Endothelial cell of umbilical vein (primary cell): ENCODE measurements around the gene KCTD11. TPM values are rescaled to one million over a fixed set of nuclear protein-coding genes. Genes with fewer than 3 reads are reported as not detected.

Experiments
- BruUV-seq: library from RNA; stranded (reverse); fragments of 400-500 nt; replicated peaks from 2 replicates; lab custom pipeline; 2021; lab: Mats Ljungman, UMichigan
- CTCF ChIA-PET: fragments of 300-600, 350-600 bp; sonication (Branson Sonifier 250); formaldehyde crosslinking; loops from one replicate; lab custom pipeline; 2021; ENCODE audit warnings: antibody characterized with exemption, inconsistent platforms; lab: Charles Lee
- POLR2A ChIA-PET: fragments of 300-600, 350-600 bp; sonication (Branson Sonifier 250); formaldehyde crosslinking; loops from one replicate; lab custom pipeline; 2021; ENCODE audit warnings: antibody characterized with exemption, inconsistent platforms; lab: Charles Lee
- DNase-seq: peaks from one replicate; pipeline ENCODE4 v3.0.0-alpha.2; 2011; ENCODE audit warnings: low read depth, low spot score
- FAIRE-seq: peaks from 2 replicates; lab custom pipeline; 2011; peaks lifted over from hg19 to GRCh38; lab: Jason Lieb, UNC
- H2AFZ ChIP-seq: 2 replicates; pipeline ENCODE4 v1.6.0; 2012; ENCODE audit warnings: low read depth, low read length, control low read depth, inconsistent platforms
- H3K27ac ChIP-seq: 2 replicates; pipeline ENCODE4 v1.5.1; 2011; ENCODE audit warnings: low read depth, mild to moderate bottlenecking, control low read depth, low read length, moderate library complexity; ENCODE audit not compliant: insufficient read depth
- H3K27me3 ChIP-seq, 2 experiments: 2 replicates each; pipeline versions ENCODE4 v1.6.0 to v1.6.1; 2011; ENCODE audit warnings: low read length in 2 of 2, mixed read lengths in 1 of 2; ENCODE audit not compliant: control insufficient read depth in 2 of 2, insufficient read depth in 2 of 2
- H3K36me3 ChIP-seq, 2 experiments: 2 replicates in 1 of 2; 3 replicates in 1 of 2; pipeline ENCODE4 v1.5.1; 2011; ENCODE audit warnings: low read length in 2 of 2, mild to moderate bottlenecking in 1 of 2, moderate library complexity in 1 of 2; ENCODE audit not compliant: control insufficient read depth in 2 of 2, insufficient read depth in 2 of 2; ENCODE audit errors: extremely low read depth in 1 of 2
- H3K4me1 ChIP-seq: 3 replicates; pipeline ENCODE4 v1.5.1; 2011; ENCODE audit warnings: mild to moderate bottlenecking, low read length; ENCODE audit not compliant: control insufficient read depth, insufficient read depth; ENCODE audit errors: extremely low read depth
- H3K4me2 ChIP-seq: 2 replicates; pipeline ENCODE4 v1.6.1; 2011; ENCODE audit warnings: low read length, control low read depth, mixed read lengths; ENCODE audit not compliant: insufficient read depth
- H3K4me3 ChIP-seq, 3 experiments: fragments of 200-600 bp in 1 of 3; sonication (generic), shearing (Covaris generic) in 1 of 3; replicated peaks in 1 of 3; 2 replicates each; pipeline ENCODE4 v1.5.1; 2011 to 2016; ENCODE audit warnings: control low read depth in 3 of 3, low read length in 3 of 3, mild to moderate bottlenecking in 2 of 3, inconsistent platforms in 1 of 3, low read depth in 1 of 3, moderate library complexity in 1 of 3; ENCODE audit not compliant: insufficient read depth in 1 of 3
- H3K79me2 ChIP-seq: 2 replicates; pipeline ENCODE4 v1.6.0; 2012; ENCODE audit warnings: low read length, inconsistent platforms; ENCODE audit not compliant: control insufficient read depth, insufficient read depth
- H3K9ac ChIP-seq: replicated peaks from 2 replicates; pipeline ENCODE3; 2011; ENCODE audit warnings: low read length, control low read depth; ENCODE audit not compliant: insufficient read depth; ENCODE audit errors: extremely low read depth
- H3K9me1 ChIP-seq: replicated peaks from 3 replicates; pipeline ENCODE4 v1.6.0; 2011; ENCODE audit warnings: mild to moderate bottlenecking, low read length; ENCODE audit not compliant: control insufficient read depth, insufficient read depth; ENCODE audit errors: extremely low read depth
- H3K9me3 ChIP-seq: replicated peaks from 2 replicates; pipeline ENCODE4 v1.5.1; 2012; ENCODE audit warnings: low read length, inconsistent platforms; ENCODE audit not compliant: control insufficient read depth, insufficient read depth
- H4K20me1 ChIP-seq: replicated peaks from 2 replicates; pipeline ENCODE3; 2011; ENCODE audit warnings: mild to moderate bottlenecking, low read length; ENCODE audit not compliant: control insufficient read depth, insufficient read depth; ENCODE audit errors: extremely low read depth
- CTCF ChIP-seq, 2 donors: IDR thresholded peaks; 1 replicate in 1 of 2; 2 replicates in 1 of 2; pipeline ENCODE4 v1.5.1; 2011; ENCODE audit warnings: low read length in 2 of 2, mild to moderate bottlenecking in 2 of 2, moderate library complexity in 2 of 2, control low read depth in 1 of 2, inconsistent platforms in 1 of 2, low read depth in 1 of 2; ENCODE audit not compliant: insufficient read depth in 1 of 2; ENCODE audit errors: extremely low read depth in 1 of 2
- EZH2 ChIP-seq: IDR thresholded peaks from 2 replicates; pipeline ENCODE4 v1.6.1; 2012; ENCODE audit warnings: borderline replicate concordance, low read depth, mild to moderate bottlenecking, moderate library complexity, low read length, inconsistent platforms; ENCODE audit not compliant: severe bottlenecking
- FOS ChIP-seq: IDR thresholded peaks from 2 replicates; pipeline ENCODE4 v1.6.1; 2011; ENCODE audit warnings: mild to moderate bottlenecking, low read length, moderate library complexity, borderline replicate concordance; ENCODE audit not compliant: insufficient read depth
- GATA2 ChIP-seq: IDR thresholded peaks from 2 replicates; pipeline ENCODE4 v1.7.0; 2011; ENCODE audit warnings: low read depth, mild to moderate bottlenecking, moderate library complexity, mixed read lengths, low read length; ENCODE audit not compliant: insufficient read length, insufficient read depth
- JUN ChIP-seq: IDR thresholded peaks from 2 replicates; pipeline ENCODE4 v1.6.1; 2011; ENCODE audit warnings: borderline replicate concordance, low read depth; ENCODE audit not compliant: insufficient read length, insufficient read depth
- MYC ChIP-seq: IDR thresholded peaks from one replicate; pipeline ENCODE4 v1.6.1; 2011; ENCODE audit warnings: mild to moderate bottlenecking, low read depth, low read length
- POLR2A ChIP-seq: IDR thresholded peaks from 2 replicates; pipeline ENCODE4 v1.6.1; 2012; ENCODE audit warnings: low read depth, mild to moderate bottlenecking, control low read depth, low read length
- POLR2AphosphoS5 ChIP-seq: IDR thresholded peaks from 2 replicates; pipeline ENCODE4 v1.6.1; 2012; ENCODE audit warnings: low read depth, mild to moderate bottlenecking, control low read depth, low read length, moderate library complexity; ENCODE audit not compliant: insufficient read depth
- dilution Hi-C: fragments of 300-500 bp; cut with MboI; formaldehyde crosslinking; loops from one replicate; pipeline ENCODE4 v1.15.0; 2019; ENCODE audit warnings: low sequenced_read_pairs; ENCODE audit not compliant: extremely low pct_ligation_motif_present
- intact Hi-C: fragments of 100-400 bp; cut with micrococcal nuclease; formaldehyde crosslinking; loops from one replicate; pipeline ENCODE4 v1.10.0; 2022
- polyA plus RNA-seq, 4 experiments: library from polyadenylated mRNA; depleted of rRNA in 3 of 4; stranded (reverse) in 3 of 4; unstranded in 1 of 4; fragments of >200 nt; gene quantifications; 2 replicates each; pipeline versions ENCODE4 v1.2.1 to v1.2.3, GENCODE V29; 2011 to 2012; ENCODE audit warnings: missing spikeins in 1 of 4
- total RNA-seq: library from RNA; stranded (reverse); gene quantifications from 2 replicates; pipeline ENCODE4 v1.2.3, GENCODE V29; 2021
- TF ChIP-seq, protein P1 (sequence below): IDR thresholded peaks from 2 replicates; pipeline ENCODE4 v1.6.1; 2011; ENCODE audit not compliant: insufficient read depth, insufficient read length

The KCTD11 gene
- total and polyA plus RNA-seq, 2 donors (not counting 3 experiments of a cell fraction or from before 2014, with no cell fraction given): 3.8 to 6.5 TPM

- H3K9me3 ChIP-seq: no peaks in the 10 kb centered on the region
- no peak for TF ChIP-seq FOS
- TF ChIP-seq POLR2AphosphoS5: no peak
- TF ChIP-seq, protein P1, sequence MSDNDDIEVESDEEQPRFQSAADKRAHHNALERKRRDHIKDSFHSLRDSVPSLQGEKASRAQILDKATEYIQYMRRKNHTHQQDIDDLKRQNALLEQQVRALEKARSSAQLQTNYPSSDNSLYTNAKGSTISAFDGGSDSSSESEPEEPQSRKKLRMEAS: no peak
- TF ChIP-seq EZH2: no peak
- TF ChIP-seq CTCF (IDR thresholded peaks at IDR 0.05; ENCODE audit: extremely low read depth in 1 of 2, insufficient read depth in 1 of 2, low read depth in 1 of 2, low read length in 2 of 2): no peak
- TF ChIP-seq GATA2: no peak
- TF ChIP-seq JUN: no peak
- TF ChIP-seq MYC: no peak
- no peak for TF ChIP-seq POLR2A
- intact Hi-C loops (no loop called here), dilution Hi-C loops (no loop called here)
- ChIA-PET CTCF (interaction anchor here (1.1 kb wide), 1 partner anchor 33 kb away, joined by 5 read pairs; no protein-coding TSS in a partner anchor), POLR2A (no interaction called here)
- no peak overlapping the region for H2AFZ ChIP-seq
- BruUV-seq: no TSS peak
- FAIRE-seq (no peak), DNase-seq (no peak)
- no peak overlapping the region for H3K4me2 ChIP-seq
- no peak overlapping the region for H3K9ac ChIP-seq
- H3K79me2 ChIP-seq: no peaks in the 10 kb centered on the region
- no peak overlapping the region for H3K4me3 ChIP-seq
- no peaks in the 10 kb centered on the region for H3K27me3 ChIP-seq
- peaks cover 18% of the 10 kb centered on the region for H3K4me1 ChIP-seq
- H3K27ac ChIP-seq: no peak overlapping the region
- no peaks in the 10 kb centered on the region for H4K20me1 ChIP-seq
- H3K9me1 ChIP-seq: no peaks in the 10 kb centered on the region
- H3K36me3 ChIP-seq: peaks cover 0 to 21% of the 10 kb centered on the region in 2 experiments
These were observed 36.9 kb downstream of the KCTD11 start for GRCh38 chr17:7388856-7389255.
